HT1080 (cell line): Measurements from ENCODE around the gene EFS. TPM values are rescaled to one million over a fixed set of nuclear protein-coding genes. Genes with fewer than 3 reads are reported as not detected.
A peak's percentile ranks its signal among the peaks of the same experiment; 100 is the strongest.

Source experiments
- DNase-seq: peaks from one replicate; pipeline ENCODE4 v3.0.0-alpha.2; 2015; ENCODE audit warnings: low read depth
- small RNA-seq: library from RNA; depleted of rRNA; stranded (forward); fragments of <200 nt; gene quantifications from one replicate; pipeline ENCODE3, GENCODE V24; 2014
- total RNA-seq: library from RNA; depleted of rRNA; stranded (reverse); fragments of >200 nt; shearing (Covaris generic); gene quantifications from 2 replicates; pipeline ENCODE4 v1.2.3, GENCODE V29; 2014; rRNA removed

The EFS gene
- total RNA-seq, 1 experiment from 2014 or later = not detected

DNA sequence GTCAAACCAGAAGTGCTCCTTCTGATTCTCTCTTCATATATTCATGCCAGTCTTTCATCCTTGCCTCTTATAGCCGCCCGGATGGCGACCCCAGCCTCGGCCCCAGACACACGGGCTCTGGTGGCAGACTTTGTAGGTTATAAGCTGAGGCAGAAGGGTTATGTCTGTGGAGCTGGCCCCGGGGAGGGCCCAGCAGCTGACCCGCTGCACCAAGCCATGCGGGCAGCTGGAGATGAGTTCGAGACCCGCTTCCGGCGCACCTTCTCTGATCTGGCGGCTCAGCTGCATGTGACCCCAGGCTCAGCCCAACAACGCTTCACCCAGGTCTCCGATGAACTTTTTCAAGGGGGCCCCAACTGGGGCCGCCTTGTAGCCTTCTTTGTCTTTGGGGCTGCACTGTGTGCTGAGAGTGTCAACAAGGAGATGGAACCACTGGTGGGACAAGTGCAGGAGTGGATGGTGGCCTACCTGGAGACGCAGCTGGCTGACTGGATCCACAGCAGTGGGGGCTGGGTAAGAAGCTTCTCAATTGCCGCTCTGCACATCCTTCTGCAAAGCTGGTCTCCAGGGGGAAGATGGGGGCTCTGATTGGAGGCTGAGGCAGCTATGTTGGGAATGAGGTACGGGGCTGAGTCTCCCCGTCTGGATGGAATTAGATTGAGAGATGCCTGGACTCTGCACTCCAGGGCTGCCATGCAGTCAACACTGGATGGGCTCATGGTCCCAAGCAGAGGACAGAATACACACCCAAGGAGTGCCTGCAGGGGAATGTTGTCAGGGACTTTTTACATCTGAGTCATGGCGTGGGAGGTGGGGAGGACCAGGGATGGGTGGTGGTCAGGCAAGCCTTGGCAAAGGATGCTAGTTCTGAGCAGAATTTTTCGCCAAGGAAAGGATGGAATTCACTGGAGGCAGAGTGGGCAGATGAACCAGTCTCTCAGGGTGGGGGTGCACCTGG is 57.0 kb downstream of the EFS start:
- no peak for DNase-seq

DNA sequence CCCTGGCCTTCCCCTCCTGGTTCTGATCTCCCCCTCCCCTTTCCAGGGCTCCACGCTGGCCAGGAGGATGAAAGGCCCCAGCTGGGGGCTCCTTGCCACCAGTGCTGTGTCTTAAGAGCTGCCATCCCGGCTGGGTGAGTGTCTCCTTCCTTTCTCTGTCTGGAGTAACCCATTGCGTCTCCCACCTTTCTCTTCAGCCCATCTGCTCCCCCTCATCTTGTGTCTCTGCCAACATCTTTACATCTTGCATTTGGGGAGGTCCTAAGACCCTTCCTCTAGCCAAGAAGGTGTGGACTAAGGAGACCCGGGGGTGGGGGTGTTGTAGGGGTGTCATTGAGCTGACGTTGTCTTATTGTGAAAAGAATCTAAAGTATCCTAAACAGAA is 57.8 kb downstream of the EFS start:
- no peak for DNase-seq

- peak; percentile 89 for DNase-seq
Observed at GRCh38 chr14:23306412-23307145, 58.4 kb downstream of the EFS start, which contains the start of gene BCL2L2. TSS of gene BCL2L2 (plus strand) at chr14:23306833. CDS start at chr14:23307768, 935 bp downstream.

Small RNAs within 50 kb of the gene (small RNA-seq; reads per million reads assigned to genes)
- not detected for gene MIR208A

Other genes starting within 250 kb of the EFS start
- gene CEBPE, start 245.9 kb downstream of the EFS start, total RNA-seq = 0.13 TPM in 1 of 2 replicates, not detected in the other
- 0.06 and 0.50 TPM in 2 replicates for gene SLC7A8, start 181.5 kb downstream of the EFS start, total RNA-seq
- gene RNF212B, start 127.2 kb downstream of the EFS start, total RNA-seq = not detected in 2 replicates
- gene HOMEZ, start 79.0 kb downstream of the EFS start, total RNA-seq = 2.3 and 3.3 TPM in 2 replicates
- 3.2 and 4.0 TPM in 2 replicates for gene PPP1R3E, start 62.3 kb downstream of the EFS start, total RNA-seq
- 14.0 and 16.5 TPM in 2 replicates for gene BCL2L2, start 58.3 kb downstream of the EFS start, total RNA-seq
- 129 and 147 TPM in 2 replicates for gene PABPN1, start 43.7 kb downstream of the EFS start, total RNA-seq
- gene SLC22A17, start 12.3 kb downstream of the EFS start, total RNA-seq = 1.2 and 5.5 TPM in 2 replicates
- gene IL25, start 7.6 kb upstream of the EFS start, total RNA-seq = not detected in 2 replicates
- 0.10 TPM in 1 of 2 replicates, not detected in the other for gene CMTM5, start 11.9 kb upstream of the EFS start, total RNA-seq
- 0.03 TPM in 1 of 2 replicates, not detected in the other for gene MYH6, start 43.1 kb upstream of the EFS start, total RNA-seq
- gene MYH7, start 70.5 kb upstream of the EFS start, total RNA-seq = not detected in 2 replicates
- gene NGDN, start 104.5 kb upstream of the EFS start, total RNA-seq = 75.0 and 78.0 TPM in 2 replicates
- gene ZFHX2, start 186.6 kb upstream of the EFS start, total RNA-seq = 0.63 and 1.2 TPM in 2 replicates
- gene THTPA, start 191.1 kb upstream of the EFS start, total RNA-seq = 19.5 and 25.8 TPM in 2 replicates
- gene AP1G2, start 202.6 kb upstream of the EFS start, total RNA-seq = 26.5 and 31.5 TPM in 2 replicates
- gene JPH4, start 213.6 kb upstream of the EFS start, total RNA-seq = 32.5 and 36.3 TPM in 2 replicates